Caco-2 (cell line): ENCODE results near the gene RASL11B. TPM values are rescaled to one million over a fixed set of nuclear protein-coding genes. Genes with fewer than 3 reads are reported as not detected.

Experiments used
- BruUV-seq: library from RNA; stranded (reverse); fragments of 400-500 nt; replicated peaks from 2 replicates; lab custom pipeline; 2021; lab: Mats Ljungman, UMichigan
- CTCF ChIA-PET: fragments of 300-600 bp; sonication (Branson Sonifier 250); formaldehyde crosslinking; loops from one replicate; lab custom pipeline; 2022; ENCODE audit warnings: antibody characterized with exemption; lab: Charles Lee
- POLR2A ChIA-PET: fragments of 300-600 bp; sonication (Branson Sonifier 250); formaldehyde crosslinking; loops from one replicate; lab custom pipeline; 2022; ENCODE audit warnings: antibody characterized with exemption; lab: Charles Lee
- DNase-seq, 2 experiments: peaks; one replicate each; pipeline versions ENCODE4 v3.0.0 to v3.0.0-alpha.2; 2020 to 2022
- H3K27me3 ChIP-seq: replicated peaks from 2 replicates; pipeline ENCODE4 v1.6.0; 2011; ENCODE audit warnings: low read length; ENCODE audit not compliant: control insufficient read depth, insufficient read depth
- H3K36me3 ChIP-seq: 2 replicates; pipeline ENCODE4 v1.5.1; 2011; ENCODE audit warnings: low read length; ENCODE audit not compliant: control insufficient read depth, insufficient read depth
- H3K4me1 ChIP-seq: fragments of 250-450 bp; sonication (Bioruptor Pico); 2 replicates; pipeline ENCODE4 v1.5.1; 2020; ENCODE audit warnings: mild to moderate bottlenecking
- H3K4me3 ChIP-seq: 2 replicates; pipeline ENCODE4 v1.5.1; 2011; ENCODE audit warnings: low read depth, mild to moderate bottlenecking, control low read depth, low read length
- H3K9me3 ChIP-seq: fragments of 250-450 bp; sonication (Bioruptor Pico); 2 replicates; pipeline ENCODE4 v1.5.1; 2020; ENCODE audit warnings: mild to moderate bottlenecking, moderate library complexity
- H3K27ac Mint-ChIP-seq: one replicate; pipeline ENCODE4 v1.8.0; 2022; ENCODE audit warnings: mixed read lengths; ENCODE audit not compliant: unreplicated experiment
- H3K27me3 Mint-ChIP-seq: one replicate; pipeline ENCODE4 v1.8.0; 2022; ENCODE audit warnings: mixed read lengths; ENCODE audit not compliant: insufficient read depth, unreplicated experiment
- H3K36me3 Mint-ChIP-seq: one replicate; pipeline ENCODE4 v1.8.0; 2022; ENCODE audit warnings: mild to moderate bottlenecking, mixed read lengths; ENCODE audit not compliant: insufficient read depth, unreplicated experiment
- H3K4me1 Mint-ChIP-seq: one replicate; pipeline ENCODE4 v1.8.0; 2022; ENCODE audit warnings: low read depth, mixed read lengths; ENCODE audit not compliant: unreplicated experiment
- H3K4me3 Mint-ChIP-seq: one replicate; pipeline ENCODE4 v1.8.0; 2022; ENCODE audit warnings: mild to moderate bottlenecking, moderate library complexity, mixed read lengths; ENCODE audit not compliant: unreplicated experiment
- H3K9me3 Mint-ChIP-seq: one replicate; pipeline ENCODE4 v1.8.0; 2022; ENCODE audit warnings: mixed read lengths; ENCODE audit not compliant: unreplicated experiment
- CTCF ChIP-seq, 2 experiments: fragments of 200-600 bp in 1 of 2; IDR thresholded peaks; 1 replicate in 1 of 2; 2 replicates in 1 of 2; pipeline versions ENCODE4 v1.5.1 to v1.8.0; 2011 to 2022; ENCODE audit warnings: antibody characterized with exemption in 1 of 2, control low read depth in 1 of 2, inconsistent platforms in 1 of 2, low read depth in 1 of 2, low read length in 1 of 2, mild to moderate bottlenecking in 1 of 2, moderate library complexity in 1 of 2; ENCODE audit not compliant: insufficient read depth in 1 of 2, severe bottlenecking in 1 of 2, unreplicated experiment in 1 of 2
- intact Hi-C: fragments of 100-400 bp; cut with micrococcal nuclease; formaldehyde crosslinking; loops from one replicate; pipeline ENCODE4 v1.10.0; 2022; ENCODE audit not compliant: unreplicated experiment
- total RNA-seq: library from RNA; stranded (reverse); gene quantifications from 2 replicates; pipeline ENCODE4 v1.2.3, GENCODE V29; 2022

RASL11B gene
- total RNA-seq, 1 experiment from 2014 or later = 23.3 TPM

- no peaks in the 10 kb centered on the region for H3K9me3 Mint-ChIP-seq
- POLR2A ChIA-PET = no interaction called here
- H3K36me3 Mint-ChIP-seq = peaks cover 58% of the 10 kb centered on the region
These were observed 5.0 kb downstream of the RASL11B start for GRCh38 chr4:52867163-52867562.

GRCh38 chr4:52868133-52868532 is 6.0 kb downstream of the RASL11B start:
- CTCF ChIA-PET = interaction anchor here (0.8 kb wide), 1 partner anchor 115 kb away, joined by 4 read pairs; no protein-coding TSS in a partner anchor
- no TSS peak for BruUV-seq
- H3K27me3 ChIP-seq = no peaks in the 10 kb centered on the region
- Mint-ChIP-seq H3K27ac (no peak overlapping the region), H3K9me3 (no peaks in the 10 kb centered on the region), H3K4me3 (no peak overlapping the region), H3K27me3 (no peaks in the 10 kb centered on the region), H3K36me3 (peaks cover 49% of the 10 kb centered on the region), H3K4me1 (peaks cover 10% of the 10 kb centered on the region)
- H3K4me1 ChIP-seq = peaks cover 7% of the 10 kb centered on the region
- intact Hi-C loops = loop anchor here (10.0 kb wide), 2 partner anchors 83 to 87 kb away; no protein-coding TSS in a partner anchor
- H3K9me3 ChIP-seq = no peaks in the 10 kb centered on the region
- POLR2A ChIA-PET = no interaction called here
- TF ChIP-seq CTCF (IDR thresholded peaks at IDR 0.05; ENCODE audit: insufficient read depth in 1 of 2, low read depth in 1 of 2, low read length in 1 of 2, severe bottlenecking in 1 of 2, unreplicated experiment in 1 of 2) = no peak
- peaks cover 1% of the 10 kb centered on the region for H3K36me3 ChIP-seq
- peak; percentile 31 to 47 for DNase-seq
- no peak overlapping the region for H3K4me3 ChIP-seq

More at GRCh38 chr4:52867163-52867562, 5.0 kb downstream of the RASL11B start:
- Histone ChIP-seq H3K9me3 (no peaks in the 10 kb centered on the region), H3K36me3 (peaks cover 1% of the 10 kb centered on the region), H3K4me3 (no peak overlapping the region), H3K27me3 (no peaks in the 10 kb centered on the region), H3K4me1 (peaks cover 11% of the 10 kb centered on the region)
- CTCF ChIA-PET = no interaction called here
- Mint-ChIP-seq H3K4me3 (no peak overlapping the region), H3K27ac (no peak overlapping the region), H3K27me3 (no peaks in the 10 kb centered on the region), H3K4me1 (peaks cover 10% of the 10 kb centered on the region)
- TF ChIP-seq CTCF (IDR thresholded peaks at IDR 0.05; ENCODE audit: insufficient read depth in 1 of 2, low read depth in 1 of 2, low read length in 1 of 2, severe bottlenecking in 1 of 2, unreplicated experiment in 1 of 2) = no peak
- DNase-seq = no peak
- no TSS peak for BruUV-seq
- intact Hi-C loops = loop anchor here (10.0 kb wide), 2 partner anchors 82 to 88 kb away; no protein-coding TSS in a partner anchor

- Mint-ChIP-seq H3K36me3 (peaks cover 42% of the 10 kb centered on the region), H3K27ac (no peak overlapping the region), H3K4me1 (peaks cover 21% of the 10 kb centered on the region), H3K27me3 (no peaks in the 10 kb centered on the region), H3K4me3 (no peak overlapping the region), H3K9me3 (no peaks in the 10 kb centered on the region)
- no TSS peak for BruUV-seq
- no peak for DNase-seq
- intact Hi-C loops = loop anchor here (10.0 kb wide), 2 partner anchors 84 to 86 kb away; no protein-coding TSS in a partner anchor
- POLR2A ChIA-PET = no interaction called here
- CTCF ChIA-PET = no interaction called here
- H3K36me3 ChIP-seq = peaks cover 1% of the 10 kb centered on the region
- H3K27me3 ChIP-seq = no peaks in the 10 kb centered on the region
- 0 out of 2 replicates have a peak, but pooled peaks cover 5% of the 10 kb centered on the region for H3K4me1 ChIP-seq
- no peak for TF ChIP-seq CTCF (IDR thresholded peaks at IDR 0.05; ENCODE audit: insufficient read depth in 1 of 2, low read depth in 1 of 2, low read length in 1 of 2, severe bottlenecking in 1 of 2, unreplicated experiment in 1 of 2)
- no peaks in the 10 kb centered on the region for H3K9me3 ChIP-seq
- H3K4me3 ChIP-seq = no peak overlapping the region
These were observed 7.1 kb downstream of the RASL11B start for GRCh38 chr4:52869196-52869595.
